Measurements from ENCODE around the gene DAPK3. TPM values are rescaled to one million over a fixed set of nuclear protein-coding genes. Genes with fewer than 3 reads are reported as not detected.

DAPK3 gene
- total RNA-seq, 1 experiment from 2014 or later, result 121 TPM

- DNase-seq, result peak; percentile 81
- Mint-ChIP-seq H3K36me3 (ENCODE audit: insufficient read depth in 1 of 3, low read depth in 3 of 3) (peaks cover 33 to 42% (median 37%) of the 10 kb centered on the region in 3 experiments), H3K27ac (peak overlapping the region; percentile 90 to 98 (median 97); a peak in 6 of 7 replicates), H3K4me1 (peaks cover 35 to 42% of the 10 kb centered on the region in 2 experiments), H3K9me3 (peaks cover 0 to 4% of the 10 kb centered on the region in 2 experiments; a peak in 3 of 5 replicates), H3K4me3 (peak overlapping the region; percentile 97 to 99), H3K27me3 (ENCODE audit: low read depth) (peaks cover 9% of the 10 kb centered on the region)
- Histone ChIP-seq H2BK5ac (ENCODE audit: insufficient read length, low read length) (no peak overlapping the region), H3K27ac (ENCODE audit: insufficient read length, low read depth, low read length) (no peak overlapping the region), H3K18ac (ENCODE audit: insufficient read length, low read depth, low read length) (no peak overlapping the region), H4K5ac (ENCODE audit: insufficient read length, low read depth, low read length) (no peak overlapping the region), H3K79me1 (ENCODE audit: insufficient read depth, low read depth, low read length, poor library complexity, severe bottlenecking) (peaks cover 12% of the 10 kb centered on the region), H4K91ac (ENCODE audit: insufficient read length, low read depth, low read length) (no peak overlapping the region), H4K20me1 (ENCODE audit: control insufficient read depth, insufficient read depth, insufficient read length) (peaks cover 4% of the 10 kb centered on the region), H3K23me2 (ENCODE audit: insufficient read length, low read depth, low read length, poor library complexity, severe bottlenecking) (peaks cover 25% of the 10 kb centered on the region), H2BK15ac (ENCODE audit: low read depth, low read length) (no peak overlapping the region), H3K56ac (ENCODE audit: insufficient read length, low read depth, low read length) (no peak overlapping the region), H2AK5ac (ENCODE audit: insufficient read length, low read length) (no peak overlapping the region), H3K4me2 (ENCODE audit: insufficient read depth, insufficient read length, low read length) (peak overlapping the region; percentile 85), H2BK120ac (ENCODE audit: low read depth, low read length, poor library complexity, severe bottlenecking) (no peak overlapping the region), H4K8ac (replicated peaks; ENCODE audit: insufficient read length, low read depth, low read length) (no peak overlapping the region), H2AFZ (ENCODE audit: low read length) (no peak overlapping the region), H3K14ac (ENCODE audit: insufficient read depth, low read length) (no peak overlapping the region), H3K4ac (ENCODE audit: low read depth, low read length) (no peak overlapping the region), H3T11ph (ENCODE audit: low read length) (no peak overlapping the region), H3K9ac (ENCODE audit: extremely low read depth, insufficient read length, low read length) (no peak overlapping the region), H2BK12ac (ENCODE audit: insufficient read length, low read depth, low read length) (no peak overlapping the region), H3K23ac (ENCODE audit: insufficient read length, low read depth, low read length) (no peak overlapping the region), H3K79me2 (ENCODE audit: insufficient read depth, low read length) (peaks cover 24% of the 10 kb centered on the region), H3K4me1 (ENCODE audit: insufficient read depth, low read length) (no peaks in the 10 kb centered on the region), H3K9me3 (ENCODE audit: control insufficient read depth, low read depth, low read length) (no peaks in the 10 kb centered on the region), H3K27me3 (ENCODE audit: insufficient read depth, low read length) (no peaks in the 10 kb centered on the region), H2BK20ac (ENCODE audit: low read depth, low read length, poor library complexity, severe bottlenecking) (no peak overlapping the region)
- WGBS (ENCODE audit: extremely low coverage, insufficient read length, low lambda C conversion rate), result no CpG with 5 or more reads among the region's 21 CpGs
- TF ChIP-seq CTCF (conservative IDR thresholded peaks at IDR 0.05), result peak; percentile 53; the same call in 2 of the 3 replicates
These were observed 15.6 kb upstream of the DAPK3 start for GRCh38 chr19:3986260-3987041.
